GM19043 (cell line): ENCODE measurements around the gene CHKB.

Experiments
- ATAC-seq: cut with Tn5 transposase; IDR thresholded peaks from one replicate; pipeline ENCODE4 v1.9.1; 2021; ENCODE audit warnings: low read depth; ENCODE audit not compliant: unreplicated experiment

Gene CHKB

DNA sequence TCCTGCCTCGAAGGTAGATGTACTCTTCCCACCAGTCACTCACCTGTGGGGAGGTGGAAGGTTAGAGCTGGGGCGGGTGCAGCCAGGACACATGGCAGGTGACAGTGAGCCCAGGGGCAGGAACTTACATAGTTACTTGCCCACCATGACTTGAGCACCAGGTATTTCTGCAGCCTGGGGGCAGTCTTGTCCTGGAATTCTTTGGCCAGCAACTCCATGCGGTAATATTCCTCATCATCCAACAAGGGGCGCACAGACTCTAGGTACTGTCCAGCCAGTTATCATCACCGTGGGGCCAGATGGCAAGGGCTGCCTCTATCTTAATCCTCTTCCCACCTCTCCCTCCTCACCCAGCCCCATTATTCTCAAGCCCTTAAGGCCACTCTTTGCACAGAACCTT, 6.6 kb downstream of the CHKB start:
- no peak for ATAC-seq

DNA sequence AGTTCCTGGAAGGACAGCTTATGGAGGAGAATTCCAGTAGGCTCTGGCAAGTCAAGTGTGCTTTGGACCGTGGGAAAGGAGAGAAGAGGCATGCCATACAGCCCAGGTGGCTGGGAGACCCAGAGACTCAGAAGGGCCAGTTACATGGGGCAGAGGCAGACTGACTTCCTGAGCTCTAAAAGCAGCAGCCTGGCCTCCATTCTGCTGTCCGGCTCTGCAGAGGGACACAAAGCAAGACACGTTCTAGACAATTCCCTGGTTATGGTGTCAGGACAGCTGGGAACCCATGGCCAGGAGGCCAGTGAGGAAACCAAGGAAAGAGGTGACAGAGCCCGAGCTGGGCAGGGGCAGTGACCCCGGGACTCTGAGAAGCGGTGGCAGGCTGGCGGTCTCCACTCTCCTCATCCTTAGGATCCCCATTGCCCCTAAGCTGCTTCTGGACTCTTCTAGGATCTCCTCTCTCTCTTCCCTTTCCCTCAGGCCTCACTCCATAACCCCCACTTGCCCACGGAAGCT, 7.2 kb downstream of the CHKB start:
- no peak for ATAC-seq

DNA sequence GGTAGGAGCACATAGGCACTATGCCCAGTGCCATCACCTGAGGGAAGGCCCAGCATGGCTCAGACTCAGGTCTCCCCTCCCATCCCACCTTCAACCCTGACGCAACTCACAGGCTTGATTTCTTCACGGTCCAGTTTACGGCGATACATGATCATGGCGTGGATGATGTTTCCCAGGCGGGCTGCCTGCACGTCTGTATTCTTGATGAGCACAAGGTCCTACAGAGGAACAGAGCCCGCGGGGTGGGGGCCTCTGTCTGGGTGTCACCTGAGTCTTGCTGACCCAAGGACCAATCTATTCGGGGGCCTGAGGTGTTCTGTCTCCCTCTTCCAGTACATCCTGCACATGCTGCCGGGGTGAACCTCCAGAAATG, 8.3 kb downstream of the CHKB start:
- ATAC-seq = no peak

DNA sequence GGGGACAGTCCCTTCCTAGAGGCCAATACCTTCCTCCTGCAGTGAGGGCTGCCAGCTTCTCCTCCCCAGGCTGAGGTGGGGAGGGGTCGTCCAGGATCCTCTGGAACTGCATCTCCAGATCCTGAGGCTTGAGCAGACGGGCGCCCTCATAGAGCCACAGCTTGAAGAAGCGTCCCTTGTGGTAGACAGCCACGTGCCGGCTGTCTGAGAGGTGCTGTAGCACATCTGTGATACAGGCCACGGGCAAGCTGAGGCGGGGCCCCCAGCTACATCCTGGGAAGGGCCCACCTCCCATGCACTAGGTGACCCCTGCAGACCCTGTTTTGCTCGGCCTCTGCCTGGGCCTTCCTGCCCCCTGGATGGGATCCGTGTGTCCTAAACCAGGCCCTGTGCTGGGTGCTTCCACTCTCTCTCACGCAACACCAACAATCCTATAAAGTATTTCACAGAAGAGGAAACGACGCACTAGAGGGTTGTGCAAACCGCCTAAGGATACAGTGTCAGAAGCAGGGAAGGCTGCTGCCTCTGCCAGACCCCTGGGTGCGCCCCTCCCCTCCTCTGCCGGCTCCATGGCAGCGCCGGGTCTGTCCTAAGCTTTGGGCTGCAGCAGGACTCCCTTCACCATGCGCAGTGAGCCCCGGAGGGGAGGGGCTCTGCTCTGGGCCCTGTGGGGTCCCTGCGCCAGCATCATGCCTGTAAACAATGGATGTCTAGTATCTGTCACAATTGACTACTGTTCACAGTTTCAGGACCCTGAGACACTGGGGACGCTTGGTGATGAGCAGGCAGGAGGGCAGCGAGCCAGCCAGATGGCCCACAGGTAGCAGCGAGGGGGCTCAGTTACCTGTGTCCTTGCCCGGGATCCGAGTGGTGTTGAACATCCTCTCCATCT, 8.9 kb downstream of the CHKB start:
- ATAC-seq = no peak

DNA sequence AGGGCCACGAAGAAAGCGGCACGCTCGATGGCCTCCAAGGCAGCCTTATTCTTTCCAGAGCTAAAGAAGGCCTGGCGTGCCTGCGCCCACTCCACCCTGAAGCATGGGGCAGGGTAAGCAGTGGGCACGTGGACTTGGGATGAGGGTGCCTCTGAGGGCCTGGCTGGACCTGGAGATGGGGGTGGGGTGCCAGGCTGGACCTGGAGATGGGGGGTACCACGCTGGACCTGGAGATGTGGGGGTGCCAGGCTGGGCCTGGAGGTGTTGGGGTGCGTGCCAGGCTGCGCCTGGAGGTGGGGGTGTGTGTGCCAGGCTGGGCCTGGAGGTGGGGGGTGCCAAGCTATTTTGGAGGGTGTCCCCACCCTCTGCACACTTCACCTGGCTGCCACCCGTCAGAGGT, 9.7 kb downstream of the CHKB start:
- no peak for ATAC-seq

DNA sequence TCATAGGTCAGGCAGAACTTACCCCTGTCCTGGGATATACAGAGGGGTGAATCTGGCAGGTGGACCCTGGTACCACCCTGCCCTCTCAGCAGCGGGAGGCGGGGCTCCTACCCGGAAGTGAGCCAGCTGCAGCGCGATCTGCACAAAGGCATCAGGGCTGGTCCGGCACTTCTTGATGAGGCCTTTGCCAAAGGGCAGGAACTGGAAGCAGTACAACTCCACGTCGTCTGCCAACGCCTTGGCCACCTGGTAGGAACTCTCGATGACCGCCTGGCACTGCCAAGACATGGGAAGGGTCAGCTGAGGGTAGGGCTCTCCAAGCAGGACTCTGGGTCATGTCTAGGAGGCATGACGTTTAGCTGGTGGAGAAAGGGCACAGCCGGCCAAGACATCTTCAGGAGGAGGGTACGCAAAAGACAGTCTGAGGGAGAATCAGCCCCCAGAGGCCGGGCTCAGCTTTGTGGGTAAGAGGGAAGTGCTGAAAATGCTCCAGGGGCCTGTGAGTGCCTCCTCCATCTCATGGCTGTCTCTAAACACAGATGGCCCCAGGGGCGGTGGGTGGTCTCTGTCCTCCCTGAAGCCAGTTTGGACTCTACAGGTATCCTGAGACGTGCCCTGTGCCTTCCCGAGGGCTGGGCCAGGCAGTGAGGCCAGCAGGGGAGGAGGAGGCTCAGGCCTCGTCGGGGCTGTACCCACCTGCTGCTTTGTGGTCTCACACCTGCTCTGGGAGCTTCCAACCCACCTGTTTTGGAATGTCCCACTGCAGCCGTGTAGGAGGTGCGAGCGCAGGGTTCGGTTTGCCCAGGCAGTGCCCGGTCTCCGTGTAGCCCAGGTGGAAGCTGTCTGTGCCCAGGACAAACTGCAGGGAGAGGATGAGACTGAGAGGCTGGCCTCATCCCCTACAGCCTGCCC, 11.1 kb downstream of the CHKB start:
- no peak for ATAC-seq

DNA sequence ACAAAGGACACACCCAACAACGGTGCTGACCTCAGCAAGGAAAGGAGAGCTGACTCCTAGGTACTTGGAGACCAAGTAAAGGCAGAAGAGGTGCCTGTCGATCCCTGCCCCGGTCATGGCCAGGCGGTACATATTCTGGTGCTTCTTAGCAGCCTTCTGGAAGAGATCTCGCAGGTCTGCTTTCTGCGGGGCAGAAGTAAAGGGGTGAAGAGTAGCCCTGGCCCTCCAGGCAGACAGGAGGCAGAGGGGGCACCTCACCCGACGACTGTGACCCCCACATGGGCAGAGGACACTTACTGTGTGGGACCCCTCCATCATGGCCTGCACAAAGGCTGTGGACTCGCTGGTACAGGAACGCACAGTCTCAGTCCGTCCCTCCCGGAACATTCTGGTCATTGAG, 11.8 kb downstream of the CHKB start:
- no peak for ATAC-seq

DNA sequence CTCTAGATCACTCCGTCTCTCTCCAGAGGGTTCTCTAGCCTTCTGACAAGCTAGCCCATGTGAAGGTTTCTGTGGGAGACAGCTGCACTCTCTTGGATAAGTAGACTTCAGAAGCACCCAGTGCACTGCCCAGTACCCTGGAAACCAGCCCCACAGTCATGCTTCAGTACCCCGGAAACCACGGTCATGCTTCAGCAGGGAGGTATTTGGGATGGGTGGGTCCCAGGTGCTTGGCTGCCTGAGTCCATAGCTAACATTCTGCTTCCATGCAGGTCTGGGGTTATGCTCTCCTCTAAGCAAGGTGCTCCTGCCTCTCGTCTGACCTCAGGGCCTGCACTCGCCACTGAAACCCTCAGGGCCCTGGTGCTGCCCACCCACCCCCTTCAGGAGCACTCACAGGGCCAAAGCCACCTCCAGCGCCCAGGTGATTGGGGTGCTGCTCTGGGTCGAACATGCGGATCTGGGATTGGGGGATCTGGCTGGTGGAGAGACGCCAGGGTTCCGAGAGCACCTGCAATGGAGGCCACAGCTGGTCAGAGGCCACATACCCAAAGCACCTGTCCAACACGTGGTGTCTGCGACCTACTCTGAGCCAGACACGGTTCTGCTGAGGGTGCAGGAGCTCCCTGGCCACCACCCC, 12.6 kb downstream of the CHKB start:
- ATAC-seq = no peak

DNA sequence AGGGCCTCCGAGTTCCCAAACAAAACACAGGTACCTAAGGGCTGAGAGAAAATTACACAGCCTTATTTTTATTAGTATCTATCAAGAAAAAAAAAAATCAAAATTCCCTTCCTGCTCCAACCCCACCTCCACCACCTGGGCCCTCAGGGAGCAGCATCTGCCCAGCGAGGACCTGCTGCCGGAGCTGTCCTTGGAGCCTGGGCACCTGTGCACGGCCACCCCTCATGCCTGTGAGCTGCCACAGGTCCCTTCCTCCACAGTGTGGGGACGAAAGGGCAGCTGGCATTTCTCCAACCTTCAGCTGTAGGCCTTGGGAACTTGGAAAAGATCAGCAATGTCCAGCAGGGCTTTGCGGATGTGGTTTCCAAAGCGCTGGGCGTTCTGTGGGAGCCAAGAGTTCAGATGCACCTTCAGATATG, 13.6 kb downstream of the CHKB start:
- no peak for ATAC-seq

DNA sequence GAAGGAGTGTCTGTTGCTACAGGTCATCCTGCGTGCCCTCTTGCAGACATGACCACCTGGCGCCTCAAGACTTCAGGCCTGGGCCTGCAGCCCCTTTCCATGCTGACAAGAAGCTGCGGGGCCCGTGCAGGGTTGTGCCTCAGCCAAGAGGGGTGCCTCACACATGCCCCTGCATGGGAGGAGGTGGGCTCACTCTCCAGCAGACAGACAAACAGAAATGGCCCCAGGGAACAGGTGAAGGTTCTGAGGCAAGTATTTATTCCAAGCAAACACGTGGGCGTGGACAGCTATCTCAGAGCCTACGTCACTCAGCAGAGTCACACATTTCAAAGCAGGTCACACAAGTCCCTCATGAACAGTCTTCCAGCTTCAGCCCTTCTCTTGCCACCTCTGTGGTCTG, 14.0 kb downstream of the CHKB start:
- no peak for ATAC-seq

DNA sequence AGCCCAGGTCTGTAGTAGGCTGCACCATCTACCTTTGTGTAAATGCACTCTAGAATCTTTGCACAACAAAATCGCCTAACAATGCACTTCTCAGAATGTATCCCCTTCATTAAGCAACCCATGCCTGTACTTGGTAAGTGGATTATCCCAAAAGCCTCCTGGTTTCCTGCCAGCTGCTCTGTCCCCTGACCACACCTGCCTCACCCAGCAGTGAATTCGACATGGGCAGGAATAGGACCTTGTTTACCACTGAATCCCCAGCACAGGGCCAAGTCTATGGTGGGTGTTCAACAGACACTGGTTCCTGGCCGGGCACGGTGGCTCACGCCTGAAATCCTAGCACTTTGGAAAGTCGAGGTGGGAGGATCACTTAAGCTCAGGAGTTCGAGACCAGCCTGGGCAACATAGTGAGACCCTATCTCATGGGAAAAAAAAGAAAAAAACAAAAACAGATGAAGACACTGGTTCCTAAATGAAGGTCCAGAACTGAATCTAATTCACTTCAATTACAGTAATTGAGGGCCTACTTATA, 14.9 kb downstream of the CHKB start:
- ATAC-seq = no peak

DNA sequence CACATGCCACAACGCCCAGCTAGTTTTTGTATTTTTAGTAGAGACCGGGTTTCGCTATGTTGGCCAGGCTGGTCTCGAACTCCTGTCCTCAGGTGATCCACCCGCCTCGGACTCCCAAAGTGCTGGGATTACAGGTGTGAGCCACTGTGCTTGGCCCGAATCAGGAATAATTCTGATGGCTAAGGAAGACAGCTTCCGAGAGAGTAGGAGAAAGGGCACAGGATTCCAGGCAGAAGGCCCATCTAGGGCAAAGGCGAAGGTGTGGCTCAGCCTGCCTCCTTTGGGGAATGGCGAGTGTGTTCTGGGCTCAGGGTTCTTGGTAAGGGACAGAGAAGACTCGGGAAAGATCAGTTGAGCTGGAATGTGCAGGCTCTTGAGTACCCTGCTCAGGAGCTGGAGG, 18.4 kb downstream of the CHKB start:
- ATAC-seq = no peak

DNA sequence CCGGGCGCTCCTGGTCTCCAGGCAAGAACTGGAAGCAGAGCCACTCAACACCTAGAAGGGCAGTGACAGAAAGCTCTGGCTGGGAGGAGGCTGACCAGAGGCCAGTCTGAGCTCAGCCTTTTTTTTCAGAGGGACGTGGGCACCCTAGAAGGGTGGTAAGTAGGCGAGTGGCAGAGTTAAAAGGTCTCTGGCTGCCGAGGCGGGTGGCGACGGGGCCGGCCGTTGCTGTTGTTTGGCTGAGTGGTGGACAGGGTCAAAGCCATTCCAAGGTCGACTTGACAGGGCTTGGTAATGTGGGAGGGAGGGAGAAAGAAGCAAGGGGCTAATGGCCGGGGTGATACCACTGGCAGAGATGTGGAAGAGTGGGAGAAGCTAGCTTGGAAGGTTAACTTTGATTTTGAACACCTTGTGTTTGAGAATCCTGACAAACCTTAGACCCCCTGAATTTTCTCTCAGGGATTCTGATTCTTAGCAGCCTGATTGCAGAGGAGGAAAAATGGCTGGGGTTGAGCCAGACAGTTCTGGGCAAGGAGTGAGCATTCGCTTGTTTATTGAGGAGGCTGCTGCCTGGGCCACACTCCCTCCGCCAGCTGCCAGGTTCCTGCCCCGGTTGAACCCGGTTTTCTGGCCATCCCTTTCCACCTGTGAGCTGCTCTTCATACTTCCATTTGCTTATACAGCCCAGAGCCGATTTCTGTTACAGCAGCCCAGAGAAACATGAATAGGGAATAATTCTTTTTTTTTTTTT, 19.1 kb downstream of the CHKB start:
- no peak for ATAC-seq

DNA sequence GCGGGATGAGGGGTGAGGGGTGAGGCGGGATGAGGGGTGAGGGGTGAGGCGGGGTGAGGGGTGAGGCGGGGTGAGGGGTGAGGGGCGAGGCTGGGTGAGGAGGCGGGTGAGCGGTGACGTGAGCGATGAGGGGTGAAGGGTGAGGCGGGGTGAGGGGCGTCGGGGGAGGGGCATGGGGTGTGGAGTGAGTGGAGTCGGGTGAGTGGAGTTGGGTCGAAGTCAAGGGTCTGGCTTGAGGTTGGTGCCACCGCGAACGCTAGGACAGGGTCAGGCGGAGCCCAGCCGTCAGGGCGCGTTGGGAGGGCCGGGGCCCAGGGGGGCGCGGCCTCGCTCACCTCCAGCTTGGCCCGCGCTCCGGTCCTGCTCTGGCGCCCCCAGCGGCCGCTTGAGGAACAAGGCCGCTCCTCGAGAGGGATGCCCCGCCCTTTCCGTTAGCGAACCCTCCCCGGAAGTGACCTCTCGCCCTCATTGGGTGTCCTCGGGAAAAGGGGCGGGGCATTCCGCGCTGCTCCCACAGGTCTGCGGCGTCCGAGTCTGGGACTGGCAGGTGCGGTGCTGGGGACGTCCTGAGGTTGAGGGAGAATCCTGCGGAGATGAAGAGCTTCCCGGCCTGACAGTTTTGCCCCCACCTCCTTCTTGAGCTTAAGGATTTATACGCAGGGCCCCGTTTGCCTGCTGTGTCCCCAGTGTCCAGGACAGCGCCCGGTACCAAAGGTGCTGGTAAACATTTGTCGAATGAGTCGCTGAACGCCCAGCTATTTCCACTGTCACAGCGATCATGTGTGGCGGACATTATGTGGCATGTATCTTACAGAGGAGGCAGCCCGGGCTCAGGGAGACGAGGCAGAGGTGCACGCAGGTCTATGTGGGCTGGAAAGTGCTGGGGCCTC, 19.9 kb downstream of the CHKB start, which contains the start of gene SYCE3:
Gene SYCE3, minus strand, starts transcription at position 397 of the 890 bp plus-strand sequence. CDS start 6,514 bp downstream, outside the sequence.
- peak; percentile 72 for ATAC-seq

DNA sequence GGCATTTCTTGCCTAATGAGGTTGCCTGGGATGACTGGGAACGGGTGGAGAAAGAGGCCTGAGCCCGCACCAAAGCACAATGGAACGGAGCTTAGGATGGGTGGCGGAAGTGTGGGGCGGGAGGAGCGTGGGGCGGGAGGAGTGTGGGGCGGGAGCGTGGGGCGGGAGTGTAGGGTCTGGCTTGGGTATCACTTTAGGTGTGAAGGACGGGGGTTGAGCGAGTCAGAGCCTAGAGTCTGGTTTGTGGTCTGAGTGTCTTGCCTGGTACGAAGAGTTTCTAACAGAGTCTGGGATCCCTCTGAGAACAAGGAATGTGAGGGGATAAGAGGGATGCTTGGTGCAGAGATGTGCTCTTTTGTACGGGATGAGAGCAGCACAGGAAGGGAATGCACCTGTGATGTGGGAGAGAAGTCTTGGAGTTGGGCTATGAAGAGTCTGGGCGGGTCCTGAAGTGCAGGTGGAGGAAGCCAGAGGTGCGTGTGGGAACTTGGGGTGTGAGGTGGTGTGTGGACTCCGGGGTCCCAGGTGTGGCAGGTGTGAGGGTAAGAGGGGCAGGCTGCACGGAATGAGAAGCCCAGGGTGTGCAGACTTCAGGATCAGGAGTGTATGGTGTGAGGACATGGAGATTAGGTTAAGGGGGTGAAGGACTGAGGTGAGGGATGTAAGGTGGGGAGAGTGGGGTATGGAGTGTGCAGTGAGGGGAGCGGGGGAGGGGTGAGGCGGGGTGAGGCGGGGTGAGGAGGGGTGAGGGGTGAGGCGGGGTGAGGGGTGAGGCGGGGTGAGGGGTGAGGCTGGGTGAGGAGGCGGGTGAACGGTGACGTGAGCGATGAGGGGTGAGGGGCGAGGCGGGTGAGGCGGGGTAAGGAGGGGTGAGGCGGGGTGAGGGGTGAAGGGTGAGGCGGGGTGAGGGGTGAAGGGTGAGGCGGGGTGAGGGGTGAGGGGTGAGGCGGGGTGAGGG, 21.0 kb downstream of the CHKB start:
- ATAC-seq = no peak

DNA sequence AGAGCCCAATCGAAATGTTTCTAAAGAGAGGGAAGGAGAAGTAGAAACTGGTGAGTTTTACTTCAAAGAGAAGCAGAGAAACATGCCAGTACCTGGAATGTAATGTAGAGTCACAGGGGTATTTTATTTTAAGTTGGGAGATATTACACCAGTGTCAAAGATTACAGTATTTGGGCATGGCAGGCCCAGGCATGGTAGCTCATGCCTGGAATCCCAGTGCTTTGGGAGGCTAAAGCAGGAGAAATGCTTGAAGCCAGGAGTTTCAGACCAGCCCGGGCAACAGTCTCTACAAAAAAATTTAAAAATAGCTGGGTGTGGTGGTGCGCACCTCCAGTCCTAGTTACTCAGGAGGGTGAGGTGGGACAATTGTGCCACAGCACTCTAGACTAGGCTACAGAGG, 22.6 kb downstream of the CHKB start:
- no peak for ATAC-seq

DNA sequence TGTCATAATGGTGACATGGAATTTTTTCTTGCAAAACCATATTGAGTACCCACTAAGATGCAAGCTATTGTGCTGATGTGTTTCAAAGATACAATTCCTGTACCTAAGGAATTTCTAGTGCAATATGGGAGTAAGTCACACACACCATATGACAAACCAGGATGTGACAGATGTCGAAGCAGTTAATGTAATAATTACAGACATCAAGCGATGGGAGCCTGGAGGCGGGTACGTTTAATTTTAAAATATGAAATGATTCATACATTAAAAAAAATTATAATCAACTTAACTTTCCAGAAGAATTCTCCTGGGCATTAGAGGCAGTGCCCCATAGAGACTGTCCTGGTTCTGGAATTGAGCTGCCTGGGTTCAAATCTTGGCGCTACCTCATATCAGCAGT, 25.9 kb downstream of the CHKB start:
- ATAC-seq = no peak

DNA sequence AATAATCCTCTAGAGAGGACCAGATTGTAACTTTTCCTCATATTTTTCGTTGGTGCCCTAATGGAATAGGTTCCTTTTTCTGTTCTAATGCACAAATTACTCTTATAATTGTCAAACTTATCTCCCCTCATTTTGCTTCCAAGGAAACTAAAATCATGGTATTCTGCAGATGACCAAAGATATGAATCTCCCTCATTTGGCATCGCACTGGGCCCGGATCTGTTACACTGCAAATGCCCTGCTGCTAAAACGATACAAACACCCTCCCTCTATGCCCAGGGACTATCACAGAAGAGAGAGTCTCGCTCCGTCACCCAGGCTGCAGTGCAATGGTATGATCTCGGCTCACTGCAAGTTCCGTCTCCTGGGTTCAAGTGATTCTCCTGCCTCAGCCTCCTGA, 29.3 kb downstream of the CHKB start:
- ATAC-seq = no peak
